ENCODE measurements around the gene REEP2. TPM values are rescaled to one million over a fixed set of nuclear protein-coding genes. Genes with fewer than 3 reads are reported as not detected.

Gene REEP2
- total RNA-seq, 1 experiment from 2014 or later = 2.7 TPM

DNA sequence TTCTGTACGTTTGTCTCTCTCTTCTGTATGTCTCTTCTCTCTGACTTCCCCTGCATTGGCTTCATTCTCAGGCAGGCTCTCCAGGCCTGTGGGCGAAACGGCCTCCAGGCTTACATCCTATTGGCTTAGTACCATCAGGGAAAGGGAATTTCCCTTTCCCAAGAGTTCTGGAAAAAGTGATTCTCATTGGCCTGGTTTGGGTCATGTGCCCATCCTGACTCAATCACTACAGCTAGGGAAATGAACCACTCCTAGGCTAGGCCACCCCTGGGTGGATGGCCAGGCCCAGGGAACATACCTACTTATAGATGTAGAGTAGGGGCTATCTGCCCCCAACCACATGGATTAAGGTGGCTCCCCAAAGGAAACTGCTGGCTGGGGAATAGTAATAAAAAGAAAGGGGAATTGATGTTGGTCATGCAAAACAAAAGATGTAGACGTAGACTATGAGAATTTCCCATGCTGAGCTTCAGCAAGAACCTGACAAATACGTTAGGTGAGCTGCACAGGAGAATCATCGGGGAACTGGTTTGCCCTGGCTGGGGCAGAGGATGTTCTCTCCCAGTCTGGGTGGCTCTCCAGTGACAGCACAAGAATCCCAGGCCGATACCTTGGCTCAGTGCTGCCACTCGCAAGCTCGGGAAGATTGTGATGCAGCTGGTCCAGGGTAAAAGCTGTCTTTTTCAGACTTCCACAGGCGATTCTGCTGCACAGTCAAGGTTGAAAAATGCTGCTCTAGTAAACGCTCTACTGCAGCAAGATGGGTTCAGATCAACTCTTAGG is 22.7 kb downstream of the REEP2 start:
- peak; percentile 72 for DNase-seq (ENCODE audit: low read depth, low spot score)
- in situ Hi-C loops (cut with HindIII; ENCODE audit: low pct_unique_long_range_greater_than_20kb, low sequenced_read_pairs) = no loop called here

- in situ Hi-C loops (cut with HindIII; ENCODE audit: low pct_unique_long_range_greater_than_20kb, low sequenced_read_pairs) = no loop called here
Measured at GRCh38 chr5:138463419-138464007, 24.7 kb downstream of the REEP2 start.

GRCh38 chr5:138464008-138464387 is 25.1 kb downstream of the REEP2 start:
- in situ Hi-C loops (cut with HindIII; ENCODE audit: low pct_unique_long_range_greater_than_20kb, low sequenced_read_pairs) = no loop called here
- DNase-seq (ENCODE audit: low read depth, low spot score) = peak; percentile 94

More at GRCh38 chr5:138463419-138464007, 24.7 kb downstream of the REEP2 start:
- peak; percentile 36 for DNase-seq (ENCODE audit: low read depth, low spot score)

- DNase-seq (ENCODE audit: low read depth, low spot score) = peak; percentile 99
- in situ Hi-C loops (cut with HindIII; ENCODE audit: low pct_unique_long_range_greater_than_20kb, low sequenced_read_pairs) = no loop called here
Measured at GRCh38 chr5:138464388-138465260, 25.8 kb downstream of the REEP2 start.

DNA sequence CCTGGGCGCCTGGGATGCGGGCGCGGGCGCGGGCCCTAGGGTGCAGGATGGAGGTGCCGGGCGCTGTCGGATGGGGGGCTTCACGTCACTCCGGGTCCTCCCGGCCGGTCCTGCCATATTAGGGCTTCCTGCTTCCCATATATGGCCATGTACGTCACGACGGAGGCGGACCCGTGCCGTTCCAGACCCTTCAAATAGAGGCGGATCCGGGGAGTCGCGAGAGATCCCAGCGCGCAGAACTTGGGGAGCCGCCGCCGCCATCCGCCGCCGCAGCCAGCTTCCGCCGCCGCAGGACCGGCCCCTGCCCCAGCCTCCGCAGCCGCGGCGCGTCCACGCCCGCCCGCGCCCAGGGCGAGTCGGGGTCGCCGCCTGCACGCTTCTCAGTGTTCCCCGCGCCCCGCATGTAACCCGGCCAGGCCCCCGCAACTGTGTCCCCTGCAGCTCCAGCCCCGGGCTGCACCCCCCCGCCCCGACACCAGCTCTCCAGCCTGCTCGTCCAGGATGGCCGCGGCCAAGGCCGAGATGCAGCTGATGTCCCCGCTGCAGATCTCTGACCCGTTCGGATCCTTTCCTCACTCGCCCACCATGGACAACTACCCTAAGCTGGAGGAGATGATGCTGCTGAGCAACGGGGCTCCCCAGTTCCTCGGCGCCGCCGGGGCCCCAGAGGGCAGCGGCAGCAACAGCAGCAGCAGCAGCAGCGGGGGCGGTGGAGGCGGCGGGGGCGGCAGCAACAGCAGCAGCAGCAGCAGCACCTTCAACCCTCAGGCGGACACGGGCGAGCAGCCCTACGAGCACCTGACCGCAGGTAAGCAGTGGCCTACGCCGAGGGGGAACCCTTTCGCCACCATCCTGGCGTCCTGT is 26.6 kb downstream of the REEP2 start, which contains the start of gene EGR1:
EGR1 (plus strand) TSS at position 219 of the 864 bp plus-strand sequence; CDS start at position 502, 283 bp downstream.
- peak; percentile 92 for DNase-seq (ENCODE audit: low read depth, low spot score)
- in situ Hi-C loops (cut with HindIII; ENCODE audit: low pct_unique_long_range_greater_than_20kb, low sequenced_read_pairs) = no loop called here

GRCh38 chr5:138466125-138466899 is 27.5 kb downstream of the REEP2 start:
- no peak for DNase-seq (ENCODE audit: low read depth, low spot score)
- in situ Hi-C loops (cut with HindIII; ENCODE audit: low pct_unique_long_range_greater_than_20kb, low sequenced_read_pairs) = no loop called here

- in situ Hi-C loops (cut with HindIII; ENCODE audit: low pct_unique_long_range_greater_than_20kb, low sequenced_read_pairs) = no loop called here
Measured at GRCh38 chr5:138466900-138467710, 28.2 kb downstream of the REEP2 start.

GRCh38 chr5:138467711-138468132 is 28.9 kb downstream of the REEP2 start:
- DNase-seq (ENCODE audit: low read depth, low spot score) = no peak
- in situ Hi-C loops (cut with HindIII; ENCODE audit: low pct_unique_long_range_greater_than_20kb, low sequenced_read_pairs) = no loop called here

More at GRCh38 chr5:138466900-138467710, 28.2 kb downstream of the REEP2 start:
- no peak for DNase-seq (ENCODE audit: low read depth, low spot score)

DNA sequence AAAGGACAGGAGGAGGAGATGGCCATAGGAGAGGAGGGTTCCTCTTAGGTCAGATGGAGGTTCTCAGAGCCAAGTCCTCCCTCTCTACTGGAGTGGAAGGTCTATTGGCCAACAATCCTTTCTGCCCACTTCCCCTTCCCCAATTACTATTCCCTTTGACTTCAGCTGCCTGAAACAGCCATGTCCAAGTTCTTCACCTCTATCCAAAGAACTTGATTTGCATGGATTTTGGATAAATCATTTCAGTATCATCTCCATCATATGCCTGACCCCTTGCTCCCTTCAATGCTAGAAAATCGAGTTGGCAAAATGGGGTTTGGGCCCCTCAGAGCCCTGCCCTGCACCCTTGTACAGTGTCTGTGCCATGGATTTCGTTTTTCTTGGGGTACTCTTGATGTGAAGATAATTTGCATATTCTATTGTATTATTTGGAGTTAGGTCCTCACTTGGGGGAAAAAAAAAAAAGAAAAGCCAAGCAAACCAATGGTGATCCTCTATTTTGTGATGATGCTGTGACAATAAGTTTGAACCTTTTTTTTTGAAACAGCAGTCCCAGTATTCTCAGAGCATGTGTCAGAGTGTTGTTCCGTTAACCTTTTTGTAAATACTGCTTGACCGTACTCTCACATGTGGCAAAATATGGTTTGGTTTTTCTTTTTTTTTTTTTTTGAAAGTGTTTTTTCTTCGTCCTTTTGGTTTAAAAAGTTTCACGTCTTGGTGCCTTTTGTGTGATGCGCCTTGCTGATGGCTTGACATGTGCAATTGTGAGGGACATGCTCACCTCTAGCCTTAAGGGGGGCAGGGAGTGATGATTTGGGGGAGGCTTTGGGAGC is 29.5 kb downstream of the REEP2 start:
- no peak for DNase-seq (ENCODE audit: low read depth, low spot score)
- in situ Hi-C loops (cut with HindIII; ENCODE audit: low pct_unique_long_range_greater_than_20kb, low sequenced_read_pairs) = no loop called here

DNA sequence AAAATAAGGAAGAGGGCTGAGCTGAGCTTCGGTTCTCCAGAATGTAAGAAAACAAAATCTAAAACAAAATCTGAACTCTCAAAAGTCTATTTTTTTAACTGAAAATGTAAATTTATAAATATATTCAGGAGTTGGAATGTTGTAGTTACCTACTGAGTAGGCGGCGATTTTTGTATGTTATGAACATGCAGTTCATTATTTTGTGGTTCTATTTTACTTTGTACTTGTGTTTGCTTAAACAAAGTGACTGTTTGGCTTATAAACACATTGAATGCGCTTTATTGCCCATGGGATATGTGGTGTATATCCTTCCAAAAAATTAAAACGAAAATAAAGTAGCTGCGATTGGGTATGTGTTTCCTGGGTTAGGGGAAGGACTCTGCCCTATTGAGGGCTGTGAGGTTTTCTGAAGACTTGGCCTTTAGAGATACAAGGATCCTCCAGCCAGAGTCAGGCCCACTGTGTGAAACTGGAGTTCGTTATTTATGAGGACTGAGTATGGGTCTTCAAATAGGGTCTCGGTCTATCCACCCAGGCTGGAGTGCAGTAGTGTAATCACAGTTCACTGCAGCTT is 30.2 kb downstream of the REEP2 start:
- in situ Hi-C loops (cut with HindIII; ENCODE audit: low pct_unique_long_range_greater_than_20kb, low sequenced_read_pairs) = no loop called here
- DNase-seq (ENCODE audit: low read depth, low spot score) = no peak

GRCh38 chr5:138469540-138470321 is 30.9 kb downstream of the REEP2 start:
- DNase-seq (ENCODE audit: low read depth, low spot score) = no peak
- in situ Hi-C loops (cut with HindIII; ENCODE audit: low pct_unique_long_range_greater_than_20kb, low sequenced_read_pairs) = no loop called here

DNA sequence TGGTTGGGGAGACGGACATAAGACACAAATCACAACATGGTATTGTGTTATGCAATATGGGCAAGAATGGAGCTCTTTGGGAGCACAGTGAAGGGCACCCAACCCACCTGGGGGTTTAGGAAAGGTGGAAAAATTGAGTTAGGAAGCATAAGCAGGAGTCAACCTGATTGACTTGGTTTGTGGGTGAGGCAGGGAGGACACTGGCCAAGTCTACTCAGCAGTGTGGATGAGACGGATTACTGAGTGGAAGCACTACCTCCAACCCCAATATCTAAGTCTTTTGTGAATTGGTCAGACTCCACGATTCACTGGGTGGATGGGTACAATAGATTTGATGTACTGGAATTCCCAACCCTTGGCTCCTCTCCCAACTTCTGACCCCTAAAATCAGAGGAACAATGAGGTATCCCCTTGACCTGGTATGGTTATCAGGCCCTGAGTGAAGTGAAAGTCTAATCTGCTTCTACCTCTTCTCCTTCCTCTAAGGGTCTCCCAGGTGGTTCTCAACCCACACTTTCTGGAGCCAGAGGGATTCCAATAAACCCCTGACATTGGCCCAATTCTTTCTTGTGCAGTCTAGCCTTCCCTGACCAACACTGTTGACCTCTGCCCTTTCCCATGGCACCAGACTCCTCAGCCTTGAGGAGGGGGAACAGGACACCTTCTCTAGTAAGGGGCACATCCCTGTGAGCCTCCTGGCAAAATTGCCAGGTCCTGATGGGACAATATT is 31.6 kb downstream of the REEP2 start:
- no peak for DNase-seq (ENCODE audit: low read depth, low spot score)
- in situ Hi-C loops (cut with HindIII; ENCODE audit: low pct_unique_long_range_greater_than_20kb, low sequenced_read_pairs) = no loop called here

- in situ Hi-C loops (cut with HindIII; ENCODE audit: low pct_unique_long_range_greater_than_20kb, low sequenced_read_pairs) = no loop called here
- no peak for DNase-seq (ENCODE audit: low read depth, low spot score)
Measured at GRCh38 chr5:138471052-138471361, 32.1 kb downstream of the REEP2 start.

GRCh38 chr5:138472353-138472752 is 33.5 kb downstream of the REEP2 start:
- in situ Hi-C loops (cut with HindIII; ENCODE audit: low pct_unique_long_range_greater_than_20kb, low sequenced_read_pairs) = no loop called here
- no peak for DNase-seq (ENCODE audit: low read depth, low spot score)
